ENCODE data around the gene ACVR1C.

Gene ACVR1C

DNA sequence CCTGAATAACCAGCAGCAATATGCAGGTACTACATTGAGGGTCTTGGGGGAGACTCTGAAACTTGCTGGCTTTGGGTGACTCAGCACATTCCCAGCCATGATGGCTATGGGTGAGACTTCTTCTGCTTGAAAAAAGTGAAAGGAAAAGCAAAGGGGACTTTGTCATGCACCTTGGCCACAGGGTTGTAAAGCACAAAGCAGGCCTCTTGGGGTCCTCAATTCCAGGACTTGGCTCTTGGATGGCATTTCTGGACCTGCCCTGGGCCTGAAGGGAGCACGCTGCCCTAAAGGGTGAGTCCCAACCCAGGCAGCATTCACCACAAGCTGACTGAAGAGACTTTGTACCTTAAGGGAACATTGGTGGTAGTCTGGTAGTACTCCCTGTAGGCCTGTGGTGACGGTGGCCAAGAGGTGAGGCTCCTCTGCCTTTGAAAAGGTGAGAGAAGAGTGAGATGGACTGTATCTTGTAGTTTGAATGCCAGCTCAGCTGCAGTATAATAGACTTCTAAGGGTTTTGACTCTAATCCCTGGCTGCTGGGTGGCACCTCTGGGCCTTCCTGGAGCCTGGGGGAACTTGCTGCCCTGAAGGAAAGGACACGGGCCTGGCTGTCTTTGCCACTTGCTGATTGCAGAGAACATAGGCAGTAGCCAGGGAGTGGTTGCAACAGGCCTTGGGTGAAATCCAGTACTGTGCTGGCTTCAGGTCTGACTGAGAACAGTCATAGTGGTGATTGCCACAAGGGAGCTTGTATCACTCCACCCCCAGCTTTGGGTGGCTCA is 148.3 kb downstream of the ACVR1C start:
- Histone ChIP-seq H3K9me3 (ENCODE audit: control insufficient read depth, low read length) (no peaks in the 10 kb centered on the region), H3K27me3 (ENCODE audit: control insufficient read depth, insufficient read depth, low read length, poor library complexity, severe bottlenecking) (no peaks in the 10 kb centered on the region), H3K36me3 (ENCODE audit: control insufficient read depth, insufficient read depth, low read length) (no peaks in the 10 kb centered on the region), H3K4me3 (ENCODE audit: insufficient read depth, low read depth, low read length) (no peak overlapping the region), H3K27ac (ENCODE audit: insufficient read depth, low read depth, low read length, poor library complexity, severe bottlenecking) (no peak overlapping the region), H3K4me1 (ENCODE audit: control insufficient read depth, insufficient read depth, low read length) (no peaks in the 10 kb centered on the region)
- 92 to 93% methylated on average over 3 of the region's 3 CpGs for WGBS, 2 experiments

DNA sequence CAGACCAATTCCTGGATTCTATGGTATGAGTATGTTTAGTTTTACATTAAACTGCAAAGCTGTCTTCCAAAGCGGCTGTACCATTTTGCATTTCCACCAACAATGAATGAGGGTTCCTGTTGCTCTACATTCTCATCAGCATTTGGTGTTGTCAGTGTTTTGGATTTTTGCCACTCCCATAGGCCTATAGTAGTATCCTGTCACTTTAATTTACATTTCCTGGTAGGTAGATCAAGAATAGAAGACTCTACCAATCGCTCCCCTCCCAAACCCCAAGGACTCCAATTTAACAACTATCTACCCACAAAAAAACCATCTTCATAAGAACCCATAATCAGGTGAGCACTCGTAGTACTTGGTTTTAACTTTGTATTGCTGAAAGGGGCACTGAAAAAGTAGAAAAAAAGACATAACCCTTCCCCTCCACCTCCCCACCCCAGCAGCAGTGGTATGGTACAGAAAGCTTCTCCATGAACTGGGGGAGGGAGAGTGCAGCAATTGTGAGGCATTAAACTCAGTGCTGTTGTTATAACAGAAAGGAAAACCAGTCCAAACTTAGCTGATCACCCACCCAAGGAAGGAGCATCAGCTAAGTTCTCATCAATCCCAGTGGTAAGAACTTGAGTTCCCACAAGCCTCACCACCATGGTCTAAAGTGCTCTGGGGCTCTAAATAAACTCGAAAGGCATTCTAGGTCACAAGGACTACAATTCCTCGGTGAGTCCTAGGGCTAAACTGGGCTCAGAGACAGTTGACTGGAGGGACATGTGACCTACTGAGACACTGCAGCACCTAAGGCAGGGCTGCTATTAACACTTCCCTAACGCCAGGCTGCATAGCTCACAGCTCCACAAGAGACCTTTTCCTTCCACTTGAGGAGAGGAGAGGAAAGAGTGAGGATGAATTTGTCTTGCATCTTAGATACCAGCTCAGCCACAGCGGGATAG is 149.3 kb downstream of the ACVR1C start:
- H3K27me3 ChIP-seq (ENCODE audit: control insufficient read depth, insufficient read depth, low read length, poor library complexity, severe bottlenecking), result no peaks in the 10 kb centered on the region
- 91% methylated on average over 6 to 7 of the region's 7 CpGs for WGBS, 2 experiments
- H3K4me1 ChIP-seq (ENCODE audit: control insufficient read depth, insufficient read depth, low read length), result no peaks in the 10 kb centered on the region

DNA sequence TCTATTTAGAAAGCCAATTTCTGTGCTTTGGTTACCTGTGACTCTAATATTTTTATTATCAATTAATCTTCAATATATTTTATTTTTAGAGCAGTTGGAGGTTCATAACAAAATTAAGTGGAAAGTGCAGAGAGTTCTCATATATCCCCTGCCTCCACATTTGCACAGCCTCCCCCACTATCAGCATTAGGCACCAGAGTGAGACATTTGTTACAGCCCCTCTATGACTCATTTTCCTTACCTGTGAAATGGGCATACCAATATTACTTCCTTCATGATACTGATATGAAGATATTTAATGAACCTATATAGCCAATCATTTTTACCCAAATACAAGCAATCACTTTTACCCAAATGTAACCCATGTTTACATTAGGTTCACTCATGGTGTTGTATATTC is 150.7 kb downstream of the ACVR1C start:
- H3K4me3 ChIP-seq (ENCODE audit: insufficient read depth, low read depth, low read length), result no peak overlapping the region
- no peak overlapping the region for H3K27ac ChIP-seq (ENCODE audit: insufficient read depth, low read depth, low read length, poor library complexity, severe bottlenecking)
- H3K36me3 ChIP-seq (ENCODE audit: control insufficient read depth, insufficient read depth, low read length), result no peaks in the 10 kb centered on the region
- H3K4me1 ChIP-seq (ENCODE audit: control insufficient read depth, insufficient read depth, low read length), result no peaks in the 10 kb centered on the region
- no peaks in the 10 kb centered on the region for H3K27me3 ChIP-seq (ENCODE audit: control insufficient read depth, insufficient read depth, low read length, poor library complexity, severe bottlenecking)
- H3K9me3 ChIP-seq (ENCODE audit: control insufficient read depth, low read length), result no peaks in the 10 kb centered on the region

More for the DNA sequence above, 149.3 kb downstream of the ACVR1C start:
- Histone ChIP-seq H3K27ac (ENCODE audit: insufficient read depth, low read depth, low read length, poor library complexity, severe bottlenecking) (no peak overlapping the region), H3K4me3 (ENCODE audit: insufficient read depth, low read depth, low read length) (no peak overlapping the region), H3K36me3 (ENCODE audit: control insufficient read depth, insufficient read depth, low read length) (no peaks in the 10 kb centered on the region), H3K9me3 (ENCODE audit: control insufficient read depth, low read length) (no peaks in the 10 kb centered on the region)

DNA sequence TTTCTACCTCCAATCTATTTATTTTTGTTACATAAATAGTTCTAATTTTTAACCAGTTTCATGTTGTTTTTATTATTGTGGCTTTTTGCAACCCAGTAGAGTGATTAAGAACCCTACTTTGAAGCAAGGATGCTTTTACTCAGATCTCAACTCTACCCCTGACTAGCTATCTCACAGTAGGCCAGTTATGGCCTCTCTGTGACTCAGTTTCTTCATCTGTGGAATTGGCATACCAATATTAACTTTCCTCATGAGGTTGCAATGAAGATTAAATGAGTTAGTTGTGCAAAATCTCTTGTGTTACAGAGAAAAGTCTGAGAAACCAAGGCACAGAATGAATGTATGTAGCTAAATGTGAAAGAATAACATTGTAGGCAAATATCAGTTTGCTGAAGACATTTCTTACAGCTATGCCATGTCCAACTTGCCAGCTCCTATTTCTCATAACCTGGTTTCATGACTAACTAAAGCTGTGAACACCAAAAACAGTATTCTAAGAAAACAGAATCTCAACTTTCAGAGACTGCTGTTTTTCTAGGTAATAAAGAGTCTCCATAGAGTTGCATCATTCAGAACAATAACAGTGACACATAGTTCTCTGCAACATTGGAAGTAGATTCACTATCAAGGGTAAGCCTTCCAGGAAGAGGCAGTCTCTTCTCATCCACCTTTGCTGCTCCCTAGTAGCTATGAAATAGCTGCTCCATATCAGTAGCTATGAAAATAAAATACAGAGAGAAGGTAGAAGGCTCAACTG is 151.5 kb downstream of the ACVR1C start:
- H3K36me3 ChIP-seq (ENCODE audit: control insufficient read depth, insufficient read depth, low read length), result no peaks in the 10 kb centered on the region
- no peak overlapping the region for H3K27ac ChIP-seq (ENCODE audit: insufficient read depth, low read depth, low read length, poor library complexity, severe bottlenecking)
- H3K9me3 ChIP-seq (ENCODE audit: control insufficient read depth, low read length), result no peaks in the 10 kb centered on the region
- no peaks in the 10 kb centered on the region for H3K27me3 ChIP-seq (ENCODE audit: control insufficient read depth, insufficient read depth, low read length, poor library complexity, severe bottlenecking)
- H3K4me1 ChIP-seq (ENCODE audit: control insufficient read depth, insufficient read depth, low read length), result no peaks in the 10 kb centered on the region
- H3K4me3 ChIP-seq (ENCODE audit: insufficient read depth, low read depth, low read length), result no peak overlapping the region

Measured in ectodermal cell (in vitro differentiated cells).